ENCODE results near the gene CORO6. TPM values are rescaled to one million over a fixed set of nuclear protein-coding genes. Genes with fewer than 3 reads are reported as not detected.

CORO6 gene
- total and polyA plus RNA-seq, 2 donors from 2014 or later: 2.1 to 5.9 TPM

GRCh38 chr17:29610395-29610794 lies 12.3 kb downstream of the CORO6 start:
- Histone ChIP-seq H3K36me3 (ENCODE audit: control insufficient read depth in 2 of 3, insufficient read depth in 3 of 3, low read length in 3 of 3) (no peaks in the 10 kb centered on the region), H3K27me3 (ENCODE audit: control insufficient read depth, insufficient read depth, low read length) (no peaks in the 10 kb centered on the region), H3K9ac (ENCODE audit: low read length in 3 of 3) (no peak overlapping the region), H3K4me1 (ENCODE audit: control insufficient read depth in 2 of 3, insufficient read depth in 2 of 3, low read depth in 1 of 3, low read length in 3 of 3) (peaks cover 0 to 9% (median 4%) of the 10 kb centered on the region in 3 donors), H3K9me3 (ENCODE audit: control insufficient read depth in 2 of 3, insufficient read depth in 1 of 3, low read length in 3 of 3) (no peaks in the 10 kb centered on the region), H3K27ac (ENCODE audit: low read depth in 2 of 2, low read length in 2 of 2) (no peak overlapping the region), H3K4me3 (ENCODE audit: low read length in 3 of 3) (no peak overlapping the region)
- no peak for FAIRE-seq
- no peak for DNase-seq
- no peak for TF ChIP-seq CTCF (IDR thresholded peaks at IDR 0.05; ENCODE audit: borderline replicate concordance, extremely low read depth, insufficient read depth)
- intact Hi-C loops (cut with DNase I): no loop called here

- Histone ChIP-seq H3K4me3 (ENCODE audit: low read length in 3 of 3) (no peak overlapping the region), H3K27me3 (ENCODE audit: control insufficient read depth, insufficient read depth, low read length) (no peaks in the 10 kb centered on the region), H3K4me1 (ENCODE audit: control insufficient read depth in 2 of 3, insufficient read depth in 2 of 3, low read depth in 1 of 3, low read length in 3 of 3) (peaks cover 0 to 6% (median 4%) of the 10 kb centered on the region in 3 donors), H3K27ac (ENCODE audit: low read depth in 2 of 2, low read length in 2 of 2) (no peak overlapping the region), H3K36me3 (ENCODE audit: control insufficient read depth in 2 of 3, insufficient read depth in 3 of 3, low read length in 3 of 3) (no peaks in the 10 kb centered on the region), H3K9me3 (ENCODE audit: control insufficient read depth in 2 of 3, insufficient read depth in 1 of 3, low read length in 3 of 3) (no peaks in the 10 kb centered on the region), H3K9ac (ENCODE audit: low read length in 3 of 3) (no peak overlapping the region)
- DNase-seq (peak in 2 of 5 donors; percentile 30 to 57), FAIRE-seq (no peak)
- TF ChIP-seq CTCF (IDR thresholded peaks at IDR 0.05; ENCODE audit: borderline replicate concordance, extremely low read depth, insufficient read depth): no peak
- intact Hi-C loops (cut with DNase I): no loop called here
Observed at GRCh38 chr17:29608986-29609385, 13.7 kb downstream of the CORO6 start.

- DNase-seq (no peak), FAIRE-seq (no peak)
- H3K27me3 ChIP-seq (ENCODE audit: control insufficient read depth, insufficient read depth, low read length): no peaks in the 10 kb centered on the region
- no peak overlapping the region for H3K9ac ChIP-seq (ENCODE audit: low read length in 3 of 3)
- H3K4me1 ChIP-seq (ENCODE audit: control insufficient read depth in 2 of 3, insufficient read depth in 2 of 3, low read depth in 1 of 3, low read length in 3 of 3): no peaks in the 10 kb centered on the region
- no peak for TF ChIP-seq CTCF (IDR thresholded peaks at IDR 0.05; ENCODE audit: borderline replicate concordance, extremely low read depth, insufficient read depth)
- intact Hi-C loops (cut with DNase I): no loop called here
- no peak overlapping the region for H3K27ac ChIP-seq (ENCODE audit: low read depth in 2 of 2, low read length in 2 of 2)
- no peaks in the 10 kb centered on the region for H3K36me3 ChIP-seq (ENCODE audit: control insufficient read depth in 2 of 3, insufficient read depth in 3 of 3, low read length in 3 of 3)
- no peaks in the 10 kb centered on the region for H3K9me3 ChIP-seq (ENCODE audit: control insufficient read depth in 2 of 3, insufficient read depth in 1 of 3, low read length in 3 of 3)
- no peak overlapping the region for H3K4me3 ChIP-seq (ENCODE audit: low read length in 3 of 3)
Observed at GRCh38 chr17:29607557-29608195, 15.0 kb downstream of the CORO6 start.

All from kidney (tissue), 14 donors.